Neural progenitor cell (in vitro differentiated cells): Measurements from ENCODE around the gene GNG12. TPM values are rescaled to one million over a fixed set of nuclear protein-coding genes. Genes with fewer than 3 reads are reported as not detected.

Experiments
- DNase-seq: peaks from one replicate; pipeline ENCODE4 v3.0.0-alpha.2; 2016; ENCODE audit warnings: low spot score
- H2AFZ ChIP-seq: fragments of 200-600 bp; sonication (generic); replicated peaks from 2 replicates; pipeline ENCODE4 v1.6.1; 2016; ENCODE audit warnings: antibody characterized with exemption
- H3F3A ChIP-seq: fragments of 200-600 bp; sonication (generic); 2 replicates; pipeline ENCODE4 v1.6.1; 2016; ENCODE audit warnings: antibody characterized with exemption, low read depth
- H3K27ac ChIP-seq: fragments of 200-600 bp; sonication (generic); 2 replicates; pipeline ENCODE4 v1.5.1; 2016; ENCODE audit warnings: mild to moderate bottlenecking
- H3K27me3 ChIP-seq: fragments of 200-600 bp; sonication (generic); 2 replicates; pipeline ENCODE4 v1.6.1; 2016; ENCODE audit warnings: mild to moderate bottlenecking, moderate library complexity
- H3K36me3 ChIP-seq: fragments of 200-600 bp; sonication (generic); 2 replicates; pipeline ENCODE4 v1.5.1; 2016
- H3K4me1 ChIP-seq: fragments of 200-600 bp; sonication (generic); 2 replicates; pipeline ENCODE4 v1.6.1; 2016; ENCODE audit warnings: mixed run types
- H3K4me2 ChIP-seq: fragments of 200-600 bp; sonication (generic); 2 replicates; pipeline ENCODE4 v1.6.1; 2016
- H3K4me3 ChIP-seq: fragments of 200-600 bp; sonication (generic); 2 replicates; pipeline ENCODE4 v1.5.1; 2016
- H3K79me2 ChIP-seq: fragments of 200-600 bp; sonication (generic); 2 replicates; pipeline ENCODE4 v1.6.1; 2016; ENCODE audit warnings: low read depth
- H3K9ac ChIP-seq: fragments of 200-600 bp; sonication (generic); 2 replicates; pipeline ENCODE4 v1.6.1; 2016
- H3K9me3 ChIP-seq: fragments of 200-600 bp; sonication (generic); 2 replicates; pipeline ENCODE4 v1.5.1; 2016; ENCODE audit warnings: low read depth
- H4K20me1 ChIP-seq: fragments of 200-600 bp; sonication (generic); 2 replicates; pipeline ENCODE4 v1.6.1; 2016; ENCODE audit warnings: low read depth
- H3K27ac Mint-ChIP-seq: 3 replicates; pipeline ENCODE4 v1.8.0; 2021; ENCODE audit warnings: mixed read lengths
- H3K27me3 Mint-ChIP-seq: 2 replicates; pipeline ENCODE4 v1.8.0; 2022; ENCODE audit warnings: low read depth, mild to moderate bottlenecking, inconsistent platforms, moderate library complexity, mixed read lengths; ENCODE audit not compliant: insufficient read depth
- H3K36me3 Mint-ChIP-seq: 3 replicates; pipeline ENCODE4 v1.8.0; 2021; ENCODE audit warnings: mixed read lengths
- H3K4me1 Mint-ChIP-seq: 3 replicates; pipeline ENCODE4 v1.8.0; 2021; ENCODE audit warnings: mixed read lengths
- H3K4me3 Mint-ChIP-seq: 3 replicates; pipeline ENCODE4 v1.8.0; 2021; ENCODE audit warnings: mild to moderate bottlenecking, moderate library complexity, mixed read lengths
- H3K9me3 Mint-ChIP-seq: 3 replicates; pipeline ENCODE4 v1.8.0; 2020; ENCODE audit warnings: mixed read lengths
- EZH2 ChIP-seq: fragments of 200-600 bp; sonication (generic); IDR thresholded peaks from 2 replicates; pipeline ENCODE4 v1.6.1; 2017; ENCODE audit warnings: antibody characterized with exemption, mild to moderate bottlenecking, moderate library complexity
- EZH2phosphoT487 ChIP-seq: fragments of 200-600 bp; sonication (generic); IDR thresholded peaks from 2 replicates; pipeline ENCODE4 v1.6.1; 2017; ENCODE audit warnings: antibody characterized with exemption
- total RNA-seq: library from RNA; depleted of rRNA; stranded (reverse); fragments of >200 nt; gene quantifications from 2 replicates; pipeline ENCODE4 v1.2.3, GENCODE V29; 2015; ENCODE audit warnings: low replicate concordance
- TF ChIP-seq, protein P1 (sequence below): fragments of 200-600 bp; sonication (generic); IDR thresholded peaks from 2 replicates; pipeline ENCODE4 v1.5.1; 2017; ENCODE audit warnings: antibody characterized with exemption, mild to moderate bottlenecking

GNG12 gene
- total RNA-seq, 1 donor from 2014 or later: 44.5 TPM

DNA sequence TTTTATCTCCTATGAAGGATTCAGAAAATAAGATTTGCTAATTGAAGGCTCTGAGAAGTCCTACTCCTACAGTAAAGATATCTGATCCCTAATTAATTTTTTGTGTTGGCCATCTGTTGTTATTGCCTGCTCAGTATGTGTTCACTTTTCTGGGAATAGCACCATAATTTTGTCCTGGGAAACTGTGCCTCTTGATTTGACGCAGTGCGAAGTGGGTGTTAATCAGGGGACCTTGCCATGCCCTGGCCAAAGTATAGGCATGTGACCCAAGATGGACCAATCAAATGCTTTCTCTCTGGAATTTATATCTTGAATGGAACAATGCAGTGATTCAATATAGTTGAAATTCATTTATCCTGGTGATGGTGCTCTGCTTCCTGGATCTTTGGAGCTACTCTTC is 30.4 kb upstream of the GNG12 start:
- H3K4me2 ChIP-seq: no peak overlapping the region
- Mint-ChIP-seq H3K9me3 (no peaks in the 10 kb centered on the region), H3K4me3 (no peak overlapping the region), H3K4me1 (no peaks in the 10 kb centered on the region), H3K27me3 (peaks cover under 1% of the 10 kb centered on the region), H3K27ac (no peak overlapping the region), H3K36me3 (no peaks in the 10 kb centered on the region)
- no peaks in the 10 kb centered on the region for H3K36me3 ChIP-seq
- no peak overlapping the region for H3K9ac ChIP-seq
- no peaks in the 10 kb centered on the region for H3K4me1 ChIP-seq
- no peak overlapping the region for H3K4me3 ChIP-seq
- no peaks in the 10 kb centered on the region for H3F3A ChIP-seq
- no peak for TF ChIP-seq EZH2phosphoT487
- TF ChIP-seq, protein P1, sequence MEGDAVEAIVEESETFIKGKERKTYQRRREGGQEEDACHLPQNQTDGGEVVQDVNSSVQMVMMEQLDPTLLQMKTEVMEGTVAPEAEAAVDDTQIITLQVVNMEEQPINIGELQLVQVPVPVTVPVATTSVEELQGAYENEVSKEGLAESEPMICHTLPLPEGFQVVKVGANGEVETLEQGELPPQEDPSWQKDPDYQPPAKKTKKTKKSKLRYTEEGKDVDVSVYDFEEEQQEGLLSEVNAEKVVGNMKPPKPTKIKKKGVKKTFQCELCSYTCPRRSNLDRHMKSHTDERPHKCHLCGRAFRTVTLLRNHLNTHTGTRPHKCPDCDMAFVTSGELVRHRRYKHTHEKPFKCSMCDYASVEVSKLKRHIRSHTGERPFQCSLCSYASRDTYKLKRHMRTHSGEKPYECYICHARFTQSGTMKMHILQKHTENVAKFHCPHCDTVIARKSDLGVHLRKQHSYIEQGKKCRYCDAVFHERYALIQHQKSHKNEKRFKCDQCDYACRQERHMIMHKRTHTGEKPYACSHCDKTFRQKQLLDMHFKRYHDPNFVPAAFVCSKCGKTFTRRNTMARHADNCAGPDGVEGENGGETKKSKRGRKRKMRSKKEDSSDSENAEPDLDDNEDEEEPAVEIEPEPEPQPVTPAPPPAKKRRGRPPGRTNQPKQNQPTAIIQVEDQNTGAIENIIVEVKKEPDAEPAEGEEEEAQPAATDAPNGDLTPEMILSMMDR: no peak
- TF ChIP-seq EZH2: no peak
- H4K20me1 ChIP-seq: no peaks in the 10 kb centered on the region
- no peak overlapping the region for H2AFZ ChIP-seq
- H3K79me2 ChIP-seq: no peaks in the 10 kb centered on the region
- DNase-seq: no peak
- no peak overlapping the region for H3K27ac ChIP-seq
- no peaks in the 10 kb centered on the region for H3K9me3 ChIP-seq
- H3K27me3 ChIP-seq: no peaks in the 10 kb centered on the region

DNA sequence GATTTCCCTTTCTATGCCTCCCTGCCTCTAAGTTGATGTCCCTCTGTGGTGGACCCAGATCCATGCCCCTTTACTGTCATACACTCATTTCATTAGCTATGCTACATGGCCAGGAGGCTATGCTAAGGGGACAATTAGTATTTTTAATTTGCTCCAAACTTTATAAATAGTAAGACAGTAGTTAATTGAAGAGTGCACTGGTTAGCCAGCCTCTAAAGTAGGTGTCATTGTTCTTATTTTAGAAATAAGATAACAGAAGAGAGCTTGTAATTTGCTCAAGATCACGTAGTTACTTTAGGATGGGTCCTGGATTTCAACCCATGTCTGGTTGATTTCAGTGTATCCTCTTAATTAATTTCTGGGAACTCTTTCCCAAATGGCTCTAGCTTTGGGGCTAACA is 29.4 kb upstream of the GNG12 start:
- no peak overlapping the region for H3K27ac ChIP-seq
- no peaks in the 10 kb centered on the region for H3K79me2 ChIP-seq
- H3K27ac Mint-ChIP-seq: no peak overlapping the region
- no peaks in the 10 kb centered on the region for H3K9me3 Mint-ChIP-seq
- no peaks in the 10 kb centered on the region for H3K36me3 Mint-ChIP-seq
- no peaks in the 10 kb centered on the region for H3K4me1 ChIP-seq
- no peak overlapping the region for H3K4me3 ChIP-seq
- H3K9me3 ChIP-seq: no peaks in the 10 kb centered on the region
- no peak overlapping the region for H2AFZ ChIP-seq
- no peaks in the 10 kb centered on the region for H3K27me3 ChIP-seq
- H4K20me1 ChIP-seq: no peaks in the 10 kb centered on the region
- no peak overlapping the region for H3K4me2 ChIP-seq
- no peak overlapping the region for H3K4me3 Mint-ChIP-seq
- TF ChIP-seq, protein P1: no peak
- TF ChIP-seq EZH2: no peak
- TF ChIP-seq EZH2phosphoT487: no peak
- no peak overlapping the region for H3K9ac ChIP-seq
- no peaks in the 10 kb centered on the region for H3K36me3 ChIP-seq
- no peaks in the 10 kb centered on the region for H3F3A ChIP-seq
- no peaks in the 10 kb centered on the region for H3K4me1 Mint-ChIP-seq
- no peak for DNase-seq
- H3K27me3 Mint-ChIP-seq: peaks cover 2% of the 10 kb centered on the region

DNA sequence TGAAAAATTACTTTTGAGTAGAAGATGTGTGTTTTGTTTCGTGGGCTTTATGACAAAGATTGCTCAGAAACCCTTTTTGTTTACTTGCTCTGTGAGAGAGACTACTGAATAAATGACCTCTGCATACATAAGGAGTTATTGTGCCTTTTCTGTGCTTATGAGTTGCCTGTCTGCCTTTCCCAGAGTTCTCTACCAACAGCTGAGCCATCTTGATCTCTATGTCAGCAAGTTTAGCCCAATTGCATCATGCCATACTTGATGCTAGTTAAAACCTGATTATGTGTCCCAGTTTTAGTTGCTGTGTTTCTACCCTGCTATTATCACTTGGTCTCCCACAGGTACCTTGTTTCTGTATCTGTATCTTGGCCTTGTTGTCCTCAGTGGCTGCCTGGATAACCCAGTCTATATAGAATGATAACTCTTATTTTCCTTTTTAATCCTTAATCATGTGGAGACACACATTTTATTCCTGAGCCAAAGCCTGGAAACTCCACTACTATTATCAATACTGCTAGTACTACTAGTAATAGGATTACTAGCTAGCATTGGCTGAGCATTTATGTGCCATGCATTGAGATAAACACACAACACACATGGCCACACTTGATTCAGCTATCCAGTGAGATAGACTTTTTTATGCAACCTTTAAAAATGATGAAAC is 28.7 kb upstream of the GNG12 start:
- Histone ChIP-seq H3K4me3 (no peak overlapping the region), H3K9ac (no peak overlapping the region), H3K27ac (no peak overlapping the region), H3K36me3 (no peaks in the 10 kb centered on the region), H3K27me3 (no peaks in the 10 kb centered on the region), H2AFZ (no peak overlapping the region), H3F3A (no peaks in the 10 kb centered on the region), H3K79me2 (no peaks in the 10 kb centered on the region), H4K20me1 (no peaks in the 10 kb centered on the region), H3K4me2 (no peak overlapping the region), H3K4me1 (no peaks in the 10 kb centered on the region), H3K9me3 (no peaks in the 10 kb centered on the region)
- Mint-ChIP-seq H3K27ac (no peak overlapping the region), H3K36me3 (no peaks in the 10 kb centered on the region), H3K4me1 (peaks cover 6% of the 10 kb centered on the region), H3K9me3 (no peaks in the 10 kb centered on the region), H3K27me3 (peaks cover 2% of the 10 kb centered on the region), H3K4me3 (no peak overlapping the region)
- TF ChIP-seq EZH2phosphoT487 (no peak), EZH2 (no peak)
- TF ChIP-seq, protein P1: no peak
- DNase-seq: no peak
